HEK293T (cell line): ENCODE results near the gene GPR160.
"Not testable (repeated sequence)": the region's sequence is repeated elsewhere in the genome, so short reads cannot be mapped to it uniquely, and the experiment has no call there.

Experiments used
- CTCF ChIA-PET: fragments of 350-600 bp; formaldehyde crosslinking; extraction: SDS; loops from one replicate; lab custom pipeline; 2021; ENCODE audit warnings: antibody characterized with exemption, inconsistent platforms; lab: Yijun Ruan, JAX
- POLR2A ChIA-PET: fragments of 350-600 bp; formaldehyde crosslinking; extraction: SDS; loops from one replicate; lab custom pipeline; 2020; ENCODE audit warnings: antibody characterized with exemption, inconsistent platforms; lab: Yijun Ruan, JAX
- DNase-seq: peaks from one replicate; pipeline ENCODE4 v3.0.0; 2012; ENCODE audit warnings: mixed read lengths; ENCODE audit errors: extremely low spot score
- ARNT ChIP-seq: fragments of 450-650 bp; IDR thresholded peaks from 2 replicates; pipeline ENCODE4 v1.6.1; 2017; ENCODE audit warnings: mild to moderate bottlenecking
- BHLHE40 ChIP-seq: fragments of 450-650 bp; IDR thresholded peaks from 2 replicates; pipeline ENCODE4 v1.6.1; 2016; ENCODE audit warnings: mild to moderate bottlenecking, moderate library complexity, borderline replicate concordance
- CTBP1 ChIP-seq: fragments of 450-650 bp; IDR thresholded peaks from 2 replicates; pipeline ENCODE4 v1.6.1; 2016; ENCODE audit warnings: borderline replicate concordance
- ELF4 ChIP-seq: fragments of 450-650 bp; IDR thresholded peaks from 2 replicates; pipeline ENCODE4 v1.6.1; 2017; ENCODE audit warnings: antibody characterized with exemption
- FOXA1 ChIP-seq: fragments of 450-650 bp; IDR thresholded peaks from 2 replicates; pipeline ENCODE4 v1.6.1; 2016; ENCODE audit warnings: mild to moderate bottlenecking
- FOXK2 ChIP-seq: fragments of 450-650 bp; IDR thresholded peaks from 2 replicates; pipeline ENCODE4 v1.6.1; 2016; ENCODE audit warnings: mild to moderate bottlenecking
- FOXM1 ChIP-seq: fragments of 450-650 bp; IDR thresholded peaks from 2 replicates; pipeline ENCODE4 v1.6.1; 2017; ENCODE audit warnings: mild to moderate bottlenecking, borderline replicate concordance
- HDGF ChIP-seq: fragments of 450-650 bp; IDR thresholded peaks from 2 replicates; pipeline ENCODE4 v1.6.1; 2017; ENCODE audit warnings: antibody characterized with exemption, borderline replicate concordance
- L3MBTL2 ChIP-seq: fragments of 450-650 bp; conservative IDR thresholded peaks from 2 replicates; pipeline ENCODE4 v1.6.1; 2016; ENCODE audit warnings: mild to moderate bottlenecking
- LEF1 ChIP-seq: fragments of 450-650 bp; IDR thresholded peaks from 2 replicates; pipeline ENCODE4 v1.6.1; 2017; ENCODE audit warnings: mild to moderate bottlenecking, borderline replicate concordance
- NFRKB ChIP-seq: fragments of 450-650 bp; IDR thresholded peaks from 2 replicates; pipeline ENCODE4 v1.6.1; 2016; ENCODE audit warnings: mild to moderate bottlenecking, moderate library complexity
- SP1 ChIP-seq: fragments of 450-650 bp; IDR thresholded peaks from 2 replicates; pipeline ENCODE4 v1.6.1; 2017
- SUZ12 ChIP-seq: fragments of 450-650 bp; IDR thresholded peaks from 2 replicates; pipeline ENCODE4 v1.6.1; 2016; ENCODE audit warnings: mild to moderate bottlenecking
- TARDBP ChIP-seq: fragments of 450-650 bp; IDR thresholded peaks from 2 replicates; pipeline ENCODE4 v1.6.1; 2016
- ZNF384 ChIP-seq: fragments of 450-650 bp; IDR thresholded peaks from 2 replicates; pipeline ENCODE4 v1.6.1; 2016
- TF ChIP-seq, protein P1 (sequence below): fragments of 450-650 bp; IDR thresholded peaks from 2 replicates; pipeline ENCODE4 v1.6.1; 2016

Gene GPR160

DNA sequence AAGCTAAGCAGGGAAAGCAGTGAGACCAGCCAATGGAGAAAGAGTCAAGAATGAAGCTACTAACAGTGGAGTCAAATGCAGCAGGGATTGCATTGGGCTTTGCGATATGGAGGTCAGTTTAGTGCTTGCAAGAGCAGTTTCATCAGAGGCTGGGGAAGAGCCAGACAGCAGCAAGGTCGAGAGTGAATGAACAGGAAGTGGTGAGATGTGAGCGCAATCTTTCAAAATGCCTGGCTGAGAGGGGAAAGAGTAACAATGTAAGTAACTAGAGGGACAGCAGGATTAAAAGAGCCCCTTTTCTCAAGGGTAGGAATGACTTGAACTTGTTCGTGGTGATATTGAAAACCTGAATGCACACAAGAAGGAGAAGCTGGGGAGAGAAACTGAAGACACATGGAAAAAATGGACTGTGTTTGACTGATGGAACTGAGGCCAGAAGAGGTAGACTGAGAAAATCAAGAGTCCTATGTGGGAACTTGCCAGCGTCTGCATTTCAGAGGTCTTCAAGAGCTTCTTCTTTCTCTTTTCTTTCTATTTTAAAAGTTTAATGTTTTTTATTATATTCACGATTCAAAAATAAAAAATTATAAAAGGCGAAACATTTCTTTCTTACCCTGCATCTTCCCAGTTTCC lies 30.6 kb upstream of the GPR160 start:
- POLR2A ChIA-PET, result interaction anchor here (0.6 kb wide), 1 partner anchor 796 kb away, joined by 3 read pairs; no protein-coding TSS in a partner anchor
- CTCF ChIA-PET, result interaction anchor here (0.6 to 0.7 kb wide), 2 partner anchors 13 to 32 kb away, joined by 3 to 4 read pairs; no protein-coding TSS in a partner anchor

DNA sequence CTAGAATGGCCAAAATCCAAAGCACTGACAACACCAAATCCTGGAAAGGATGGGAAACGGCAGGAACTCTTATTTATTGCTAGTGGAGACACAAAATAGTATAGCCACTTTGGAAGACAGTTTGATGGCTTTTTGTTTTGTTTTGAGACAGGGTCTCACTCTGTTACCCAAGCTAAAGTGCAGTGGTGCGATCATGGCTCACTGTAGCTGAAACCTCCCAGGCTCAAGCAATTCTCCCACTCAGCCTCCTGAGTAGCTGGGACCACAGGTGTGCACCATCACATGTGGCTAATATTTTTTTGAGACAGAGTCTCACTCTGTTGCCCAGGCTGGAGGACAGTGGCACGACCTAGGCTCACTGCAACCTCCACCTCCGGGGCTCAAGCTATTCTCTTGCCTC lies 27.3 kb upstream of the GPR160 start:
- POLR2A ChIA-PET, result no interaction called here
- DNase-seq, result no peak
- TF ChIP-seq FOXK2 (no peak), TARDBP (no peak), NFRKB (no peak)
- TF ChIP-seq, protein P1, sequence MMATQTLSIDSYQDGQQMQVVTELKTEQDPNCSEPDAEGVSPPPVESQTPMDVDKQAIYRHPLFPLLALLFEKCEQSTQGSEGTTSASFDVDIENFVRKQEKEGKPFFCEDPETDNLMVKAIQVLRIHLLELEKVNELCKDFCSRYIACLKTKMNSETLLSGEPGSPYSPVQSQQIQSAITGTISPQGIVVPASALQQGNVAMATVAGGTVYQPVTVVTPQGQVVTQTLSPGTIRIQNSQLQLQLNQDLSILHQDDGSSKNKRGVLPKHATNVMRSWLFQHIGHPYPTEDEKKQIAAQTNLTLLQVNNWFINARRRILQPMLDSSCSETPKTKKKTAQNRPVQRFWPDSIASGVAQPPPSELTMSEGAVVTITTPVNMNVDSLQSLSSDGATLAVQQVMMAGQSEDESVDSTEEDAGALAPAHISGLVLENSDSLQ, result no peak
- CTCF ChIA-PET, result no interaction called here

More for the DNA sequence above, 30.6 kb upstream of the GPR160 start:
- TF ChIP-seq ZNF384 (no peak), NFRKB (no peak), FOXA1 (no peak), FOXM1 (no peak), BHLHE40 (no peak), FOXK2 (no peak), HDGF (no peak), TARDBP (no peak), SP1 (no peak), CTBP1 (no peak), ELF4 (no peak), SUZ12 (no peak), LEF1 (no peak)
- TF ChIP-seq, protein P1, result no peak
- DNase-seq, result no peak

DNA sequence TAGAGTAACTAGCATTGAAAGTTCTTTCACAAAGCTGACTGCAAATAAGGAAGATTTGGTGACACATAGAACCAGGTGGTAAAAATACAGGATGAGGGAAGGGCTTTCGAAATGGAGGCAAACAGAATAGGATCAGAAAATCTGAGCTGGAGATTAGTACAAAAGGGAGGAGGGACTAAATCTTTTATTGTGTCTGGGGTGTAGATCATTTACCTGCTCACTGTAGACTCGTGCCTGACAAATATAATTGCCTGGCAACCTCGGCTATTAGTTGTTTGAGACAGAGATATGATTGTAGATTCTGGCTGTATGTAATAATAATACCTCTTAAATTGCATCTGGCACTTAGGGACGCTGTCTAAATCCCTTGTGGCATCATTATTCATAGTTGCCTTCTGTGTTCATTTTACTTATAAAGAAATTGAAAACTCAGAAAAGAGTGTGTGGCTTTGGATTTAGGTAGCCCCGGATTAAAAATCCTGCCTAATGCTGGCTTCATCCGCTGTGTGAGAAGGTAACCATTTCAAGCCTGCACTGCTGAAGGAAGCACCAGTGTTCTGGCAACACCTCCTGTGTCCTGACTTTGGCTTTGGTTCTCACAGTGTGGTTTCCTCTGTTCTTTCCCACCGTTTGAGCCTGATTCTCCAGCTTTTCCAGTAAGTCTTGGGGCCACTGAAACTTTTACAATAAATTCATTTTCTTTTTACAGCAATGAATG lies 25.0 kb upstream of the GPR160 start:
- POLR2A ChIA-PET, result no interaction called here
- CTCF ChIA-PET, result no interaction called here
- TF ChIP-seq ELF4 (no peak), ZNF384 (no peak), L3MBTL2 (no peak), TARDBP (no peak), LEF1 (no peak), FOXA1 (no peak), CTBP1 (no peak), SP1 (no peak), SUZ12 (no peak), BHLHE40 (no peak), FOXM1 (no peak), ARNT (no peak), FOXK2 (no peak), HDGF (no peak), NFRKB (no peak)
- TF ChIP-seq, protein P1, result no peak
- no peak for DNase-seq

DNA sequence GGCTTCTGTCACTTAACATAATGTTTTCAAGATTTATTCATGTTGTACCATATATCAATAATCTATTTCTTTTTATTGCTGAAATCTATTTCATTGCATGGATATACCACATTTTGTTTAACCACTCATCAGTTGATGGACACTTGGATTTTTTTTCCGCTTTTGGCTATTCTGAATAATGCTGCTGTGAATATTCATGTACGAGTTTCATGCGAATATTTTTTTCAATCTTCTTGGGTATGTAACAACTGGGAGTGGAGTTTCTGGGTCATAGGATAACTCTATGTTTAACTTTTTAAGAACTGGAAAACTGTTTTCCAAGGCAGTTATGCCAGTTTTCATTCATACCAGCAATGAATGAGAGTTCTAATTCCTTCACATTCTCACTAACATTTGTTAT lies 21.7 kb upstream of the GPR160 start:
- DNase-seq, result no peak
- ChIA-PET POLR2A (no interaction called here), CTCF (interaction anchor here (0.7 kb wide), 1 partner anchor 22 kb away, joined by 3 read pairs; the partner anchor contains the start of gene GPR160)
- no peak for TF ChIP-seq FOXA1
- no peak for TF ChIP-seq ELF4
- no peak for TF ChIP-seq ZNF384
- no peak for TF ChIP-seq SUZ12
- TF ChIP-seq TARDBP, result no peak

DNA sequence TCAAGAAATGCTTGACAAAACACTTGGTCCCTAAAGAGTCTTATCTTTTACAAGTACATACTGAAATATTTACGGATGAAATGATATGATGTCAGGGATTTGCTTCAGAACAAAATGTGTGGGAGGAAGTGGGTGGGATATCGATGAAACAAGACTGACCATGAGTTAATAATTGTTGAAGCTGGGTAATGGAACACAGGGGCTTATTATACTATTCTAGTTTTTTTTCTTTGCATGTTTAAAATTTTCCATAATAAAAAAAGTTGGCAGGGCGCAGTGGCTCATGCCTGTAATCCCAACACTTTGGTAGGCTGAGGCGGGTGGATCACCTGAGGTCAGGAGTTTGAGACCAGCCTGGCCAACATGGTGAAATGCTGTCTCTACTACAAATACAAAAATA lies 18.5 kb upstream of the GPR160 start:
- POLR2A ChIA-PET, DNase-seq: not testable (repeated sequence)
- CTCF ChIA-PET, result interaction anchor here (0.6 kb wide), 1 partner anchor 1456 kb away, joined by 3 read pairs; no protein-coding TSS in a partner anchor

DNA sequence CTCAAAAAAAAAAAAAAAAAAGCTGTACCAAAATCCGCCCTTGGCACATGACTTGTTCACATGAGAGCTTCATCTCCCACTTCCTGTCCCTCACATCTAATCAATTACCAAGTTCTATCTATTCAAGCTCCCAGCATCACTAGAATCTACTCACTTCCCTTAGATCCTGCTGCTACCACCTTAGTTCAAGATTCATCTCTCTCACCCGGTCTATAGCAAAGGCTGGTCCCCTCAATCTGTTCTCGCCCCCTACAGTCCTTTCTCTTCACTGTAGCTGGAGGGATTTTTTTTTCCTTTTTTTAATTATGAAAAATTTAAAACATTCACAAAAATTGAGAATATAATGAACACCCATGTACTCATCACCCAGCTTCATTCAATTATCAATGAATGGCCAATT lies 16.7 kb upstream of the GPR160 start:
- no peak for DNase-seq
- TF ChIP-seq NFRKB (no peak), BHLHE40 (no peak), HDGF (no peak), ARNT (no peak), SUZ12 (no peak), FOXM1 (no peak), L3MBTL2 (no peak), ZNF384 (no peak)
- ChIA-PET POLR2A (no interaction called here), CTCF (no interaction called here)

DNA sequence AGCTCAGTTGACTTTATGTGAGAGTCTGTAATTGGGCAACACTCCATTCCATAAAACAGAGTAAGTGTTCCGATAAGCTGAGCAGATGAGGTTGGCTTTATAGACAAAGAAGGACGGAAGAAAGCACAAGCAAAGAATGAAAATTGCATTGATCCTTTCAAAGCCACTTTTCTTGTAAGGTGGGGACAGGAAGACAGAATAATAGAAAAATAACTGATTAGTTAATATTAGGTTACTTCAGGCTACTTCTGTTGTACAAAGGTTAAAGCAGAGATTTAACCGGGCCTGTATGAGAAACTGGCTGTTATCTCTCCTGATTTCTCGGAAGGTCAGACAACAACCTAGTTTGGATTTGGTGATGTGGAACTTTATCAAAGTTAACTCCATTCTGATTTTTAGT lies 15.5 kb upstream of the GPR160 start:
- ChIA-PET CTCF (no interaction called here), POLR2A (no interaction called here)
- no peak for DNase-seq
- TF ChIP-seq TARDBP (no peak), SUZ12 (no peak), FOXM1 (no peak), HDGF (no peak)
- TF ChIP-seq, protein P1, result no peak
